ENCODE data around the gene SYNM.
"Not testable (repeated sequence)": the region's sequence is repeated elsewhere in the genome, so short reads cannot be mapped to it uniquely, and the experiment has no call there.

Gene SYNM

DNA sequence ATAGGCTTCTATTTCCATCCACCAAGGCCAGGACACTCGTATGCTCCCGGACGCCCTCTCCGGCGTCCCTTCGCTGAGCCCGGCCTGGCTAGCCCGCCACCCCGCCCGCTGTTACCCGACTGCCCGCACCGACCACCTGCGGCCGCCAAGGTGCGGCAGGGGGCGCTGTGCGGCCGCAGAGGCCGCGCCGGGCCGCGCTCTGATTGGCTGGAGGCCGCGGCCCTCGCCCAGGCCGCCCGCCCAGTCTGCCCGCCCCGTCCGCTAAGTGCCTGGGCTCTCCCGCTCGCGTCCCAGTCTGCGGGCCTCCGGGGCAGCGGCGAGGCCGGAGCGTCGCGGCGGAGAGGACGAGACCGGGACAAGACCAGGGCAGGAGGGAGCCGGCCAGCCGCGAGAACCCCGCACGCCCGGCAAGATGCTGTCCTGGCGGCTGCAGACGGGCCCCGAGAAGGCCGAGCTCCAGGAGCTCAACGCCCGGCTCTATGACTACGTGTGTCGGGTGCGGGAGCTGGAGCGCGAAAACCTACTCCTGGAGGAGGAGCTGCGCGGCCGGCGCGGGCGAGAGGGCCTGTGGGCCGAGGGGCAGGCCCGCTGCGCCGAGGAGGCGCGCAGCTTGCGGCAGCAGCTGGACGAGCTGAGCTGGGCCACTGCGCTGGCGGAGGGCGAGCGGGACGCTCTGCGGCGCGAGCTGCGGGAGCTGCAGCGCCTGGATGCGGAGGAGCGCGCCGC is at the start of gene SYNM:
SYNM (plus strand) TSS at position 293 of the 726 bp plus-strand sequence; CDS start at position 413, 120 bp downstream.
- TF ChIP-seq CTCF (IDR thresholded peaks at IDR 0.05; ENCODE audit: low read length, missing control alignments) = no peak
- peak; percentile 75 for DNase-seq (ENCODE audit: low read depth)
- H3K4me3 ChIP-seq (replicated peaks; ENCODE audit: low read depth, low read length) = peak within 1 kb of the TSS; percentile 41

- no peak overlapping the region for H3K4me3 ChIP-seq (replicated peaks; ENCODE audit: low read depth, low read length)
- DNase-seq (ENCODE audit: low read depth) = no peak
- TF ChIP-seq CTCF (IDR thresholded peaks at IDR 0.05; ENCODE audit: low read length, missing control alignments) = no peak
Measured at GRCh38 chr15:99055555-99056134, 49.2 kb upstream of the SYNM start.

- TF ChIP-seq CTCF (IDR thresholded peaks at IDR 0.05; ENCODE audit: low read length, missing control alignments) = no peak
- no peak overlapping the region for H3K4me3 ChIP-seq (replicated peaks; ENCODE audit: low read depth, low read length)
- DNase-seq (ENCODE audit: low read depth) = no peak
Measured at GRCh38 chr15:99057020-99057419, 47.9 kb upstream of the SYNM start.

GRCh38 chr15:99057697-99058420 is 47.0 kb upstream of the SYNM start:
- no peak for DNase-seq (ENCODE audit: low read depth)
- H3K4me3 ChIP-seq (replicated peaks; ENCODE audit: low read depth, low read length) = no peak overlapping the region
- TF ChIP-seq CTCF (IDR thresholded peaks at IDR 0.05; ENCODE audit: low read length, missing control alignments) = no peak

- no peak for TF ChIP-seq CTCF (IDR thresholded peaks at IDR 0.05; ENCODE audit: low read length, missing control alignments)
- DNase-seq (ENCODE audit: low read depth) = no peak
- H3K4me3 ChIP-seq (replicated peaks; ENCODE audit: low read depth, low read length) = peak overlapping the region; percentile 59
Measured at GRCh38 chr15:99058421-99058870, 46.4 kb upstream of the SYNM start.

GRCh38 chr15:99059010-99059981 is 45.6 kb upstream of the SYNM start:
- DNase-seq (ENCODE audit: low read depth) = peak; percentile 87
- peak; percentile 23 for TF ChIP-seq CTCF (IDR thresholded peaks at IDR 0.05; ENCODE audit: low read length, missing control alignments)
- peak overlapping the region; percentile 46 for H3K4me3 ChIP-seq (replicated peaks; ENCODE audit: low read depth, low read length)

DNA sequence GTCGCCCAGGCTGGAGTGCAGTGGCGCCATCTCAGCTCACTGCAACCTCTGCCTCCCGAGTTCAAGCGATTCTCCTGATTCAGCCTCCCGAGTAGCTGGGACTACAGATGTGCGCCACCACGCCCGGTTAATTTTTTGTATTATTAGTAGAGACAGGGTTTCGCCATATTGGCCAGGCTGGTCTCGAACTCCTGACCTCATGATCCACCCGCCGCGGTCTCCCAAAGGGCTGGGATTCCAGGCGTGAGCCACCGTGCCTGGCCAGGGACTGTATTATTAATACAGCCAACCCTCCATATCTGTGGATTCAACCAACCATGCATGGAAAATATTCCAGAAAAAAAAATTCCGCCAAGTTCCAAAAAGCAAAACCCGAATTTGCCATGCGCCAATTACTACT is 44.7 kb upstream of the SYNM start:
- not testable (repeated sequence) for H3K4me3 ChIP-seq (replicated peaks; ENCODE audit: low read depth, low read length); DNase-seq (ENCODE audit: low read depth)
